ENCODE results near the gene MXD4. TPM values are rescaled to one million over a fixed set of nuclear protein-coding genes. Genes with fewer than 3 reads are reported as not detected.
"Not testable (repeated sequence)": the region's sequence is repeated elsewhere in the genome, so short reads cannot be mapped to it uniquely, and the experiment has no call there.

Gene MXD4
- total RNA-seq, 1 experiment from 2014 or later, result 22.3 TPM

- H3K9me3 Mint-ChIP-seq (ENCODE audit: unreplicated experiment), result no peaks in the 10 kb centered on the region
- no peak for TF ChIP-seq CTCF (IDR thresholded peaks at IDR 0.05; ENCODE audit: insufficient read depth in 1 of 2, low read depth in 1 of 2, low read length in 1 of 2, severe bottlenecking in 1 of 2, unreplicated experiment in 1 of 2)
- Histone ChIP-seq H3K4me3 (ENCODE audit: low read depth, low read length) (no peak overlapping the region), H3K36me3 (ENCODE audit: control insufficient read depth, insufficient read depth, low read length) (no peaks in the 10 kb centered on the region), H3K4me1 (no peaks in the 10 kb centered on the region), H3K27me3 (replicated peaks; ENCODE audit: control insufficient read depth, insufficient read depth, low read length) (no peaks in the 10 kb centered on the region; the same call in 1 of the 2 replicates), H3K9me3 (no peaks in the 10 kb centered on the region)
- ChIA-PET POLR2A (no interaction called here), CTCF (no interaction called here)
- no peak overlapping the region for H3K4me3 Mint-ChIP-seq (ENCODE audit: unreplicated experiment)
- no peak for DNase-seq
- intact Hi-C loops (cut with micrococcal nuclease; ENCODE audit: unreplicated experiment), result no loop called here
- H3K4me1 Mint-ChIP-seq (ENCODE audit: low read depth, unreplicated experiment), result peaks cover 9% of the 10 kb centered on the region
- H3K27ac Mint-ChIP-seq (ENCODE audit: unreplicated experiment), result no peak overlapping the region
- peaks cover 2% of the 10 kb centered on the region for H3K27me3 Mint-ChIP-seq (ENCODE audit: insufficient read depth, unreplicated experiment)
- no peaks in the 10 kb centered on the region for H3K36me3 Mint-ChIP-seq (ENCODE audit: insufficient read depth, unreplicated experiment)
- no TSS peak for BruUV-seq (replicated peaks)
Measured at GRCh38 chr4:2276581-2277325, 14.8 kb upstream of the MXD4 start.

- H3K36me3 ChIP-seq (ENCODE audit: control insufficient read depth, insufficient read depth, low read length), result no peaks in the 10 kb centered on the region
- no TSS peak for BruUV-seq (replicated peaks)
- Mint-ChIP-seq H3K4me1 (ENCODE audit: low read depth, unreplicated experiment) (peaks cover 9% of the 10 kb centered on the region), H3K27me3 (ENCODE audit: insufficient read depth, unreplicated experiment) (peaks cover 2% of the 10 kb centered on the region), H3K36me3 (ENCODE audit: insufficient read depth, unreplicated experiment) (no peaks in the 10 kb centered on the region), H3K27ac (ENCODE audit: unreplicated experiment) (no peak overlapping the region), H3K9me3 (ENCODE audit: unreplicated experiment) (no peaks in the 10 kb centered on the region), H3K4me3 (ENCODE audit: unreplicated experiment) (no peak overlapping the region)
- intact Hi-C loops (cut with micrococcal nuclease; ENCODE audit: unreplicated experiment), result no loop called here
- no peak for TF ChIP-seq CTCF (IDR thresholded peaks at IDR 0.05; ENCODE audit: insufficient read depth in 1 of 2, low read depth in 1 of 2, low read length in 1 of 2, severe bottlenecking in 1 of 2, unreplicated experiment in 1 of 2)
- H3K4me1 ChIP-seq, result no peaks in the 10 kb centered on the region
- DNase-seq, result no peak
- CTCF ChIA-PET, result no interaction called here
- no peaks in the 10 kb centered on the region; the same call in 1 of the 2 replicates for H3K27me3 ChIP-seq (replicated peaks; ENCODE audit: control insufficient read depth, insufficient read depth, low read length)
- H3K9me3 ChIP-seq, result no peaks in the 10 kb centered on the region
- H3K4me3 ChIP-seq (ENCODE audit: low read depth, low read length), result no peak overlapping the region
- POLR2A ChIA-PET, result no interaction called here
Measured at GRCh38 chr4:2275546-2276251, 13.8 kb upstream of the MXD4 start.

GRCh38 chr4:2275044-2275397, 13.1 kb upstream of the MXD4 start:
- H3K9me3 Mint-ChIP-seq (ENCODE audit: unreplicated experiment); BruUV-seq (replicated peaks); DNase-seq; H3K4me3 ChIP-seq (ENCODE audit: low read depth, low read length); H3K4me1 ChIP-seq; H3K27ac Mint-ChIP-seq (ENCODE audit: unreplicated experiment); H3K27me3 Mint-ChIP-seq (ENCODE audit: insufficient read depth, unreplicated experiment); H3K27me3 ChIP-seq (replicated peaks; ENCODE audit: control insufficient read depth, insufficient read depth, low read length); H3K9me3 ChIP-seq; intact Hi-C loops (cut with micrococcal nuclease; ENCODE audit: unreplicated experiment); CTCF ChIA-PET; POLR2A ChIA-PET; H3K36me3 Mint-ChIP-seq (ENCODE audit: insufficient read depth, unreplicated experiment); H3K4me1 Mint-ChIP-seq (ENCODE audit: low read depth, unreplicated experiment); H3K36me3 ChIP-seq (ENCODE audit: control insufficient read depth, insufficient read depth, low read length); H3K4me3 Mint-ChIP-seq (ENCODE audit: unreplicated experiment): not testable (repeated sequence)

All from Caco-2 (cell line).